DND-41 (cell line): ENCODE results near the gene GREB1.

ENCODE experiments used
- EZH2 ChIP-seq: IDR thresholded peaks from 3 replicates; pipeline ENCODE4 v1.6.1; 2012; ENCODE audit warnings: borderline replicate concordance, low read depth, mild to moderate bottlenecking, moderate library complexity, low read length, inconsistent platforms; ENCODE audit not compliant: severe bottlenecking
- TF ChIP-seq, protein P1 (sequence below): IDR thresholded peaks from 2 replicates; pipeline ENCODE4 v1.5.1; 2012; ENCODE audit warnings: borderline replicate concordance, low read length, moderate library complexity, mild to moderate bottlenecking; ENCODE audit not compliant: poor library complexity, severe bottlenecking; ENCODE audit errors: extremely low read depth

DNA sequence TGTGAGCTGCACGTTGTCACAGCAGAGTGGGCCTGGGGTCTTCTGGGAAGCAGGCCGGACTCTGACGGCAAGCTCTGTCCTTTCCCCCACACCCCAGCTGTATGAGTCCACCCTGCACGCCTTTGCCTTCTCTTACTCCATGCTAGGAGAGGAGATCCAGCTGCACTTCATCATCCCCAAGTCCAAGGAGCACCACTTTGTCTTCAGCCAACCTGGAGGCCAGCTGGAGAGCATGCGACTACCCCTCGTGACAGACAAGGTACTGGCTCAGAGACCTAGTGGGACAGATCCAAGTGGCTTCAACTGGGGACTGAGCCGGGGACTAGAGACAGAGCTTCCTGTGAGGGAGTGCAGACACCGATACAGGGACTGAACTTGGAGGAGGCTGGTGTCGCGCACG, 96.0 kb downstream of the GREB1 start:
- TF ChIP-seq, protein P1, sequence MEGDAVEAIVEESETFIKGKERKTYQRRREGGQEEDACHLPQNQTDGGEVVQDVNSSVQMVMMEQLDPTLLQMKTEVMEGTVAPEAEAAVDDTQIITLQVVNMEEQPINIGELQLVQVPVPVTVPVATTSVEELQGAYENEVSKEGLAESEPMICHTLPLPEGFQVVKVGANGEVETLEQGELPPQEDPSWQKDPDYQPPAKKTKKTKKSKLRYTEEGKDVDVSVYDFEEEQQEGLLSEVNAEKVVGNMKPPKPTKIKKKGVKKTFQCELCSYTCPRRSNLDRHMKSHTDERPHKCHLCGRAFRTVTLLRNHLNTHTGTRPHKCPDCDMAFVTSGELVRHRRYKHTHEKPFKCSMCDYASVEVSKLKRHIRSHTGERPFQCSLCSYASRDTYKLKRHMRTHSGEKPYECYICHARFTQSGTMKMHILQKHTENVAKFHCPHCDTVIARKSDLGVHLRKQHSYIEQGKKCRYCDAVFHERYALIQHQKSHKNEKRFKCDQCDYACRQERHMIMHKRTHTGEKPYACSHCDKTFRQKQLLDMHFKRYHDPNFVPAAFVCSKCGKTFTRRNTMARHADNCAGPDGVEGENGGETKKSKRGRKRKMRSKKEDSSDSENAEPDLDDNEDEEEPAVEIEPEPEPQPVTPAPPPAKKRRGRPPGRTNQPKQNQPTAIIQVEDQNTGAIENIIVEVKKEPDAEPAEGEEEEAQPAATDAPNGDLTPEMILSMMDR, result no peak
- TF ChIP-seq EZH2, result no peak
